NT2/D1 (cell line): ENCODE measurements around the gene HOXA5.
A peak's percentile ranks its signal among the peaks of the same experiment; 100 is the strongest.

Experiments used
- DNase-seq: peaks from one replicate; pipeline ENCODE4 v3.0.0-alpha.2; 2011; ENCODE audit warnings: low read depth, low spot score
- H3K27me3 ChIP-seq: 2 replicates; pipeline ENCODE4 v1.6.0; 2011; ENCODE audit warnings: mild to moderate bottlenecking; ENCODE audit not compliant: insufficient read length, insufficient read depth
- H3K36me3 ChIP-seq: 2 replicates; pipeline ENCODE4 v1.6.1; 2011; ENCODE audit warnings: mild to moderate bottlenecking, low read length, mixed read lengths; ENCODE audit not compliant: insufficient read depth, insufficient read length
- H3K4me1 ChIP-seq: 2 replicates; pipeline ENCODE4 v1.5.1; 2011; ENCODE audit not compliant: insufficient read depth, insufficient read length
- H3K4me3 ChIP-seq: 2 replicates; pipeline ENCODE4 v1.5.1; 2011; ENCODE audit warnings: low read depth; ENCODE audit not compliant: insufficient read length
- H3K9ac ChIP-seq: 2 replicates; pipeline ENCODE4 v1.6.0; 2011; ENCODE audit warnings: low read depth; ENCODE audit not compliant: insufficient read length
- H3K9me3 ChIP-seq: 2 replicates; pipeline ENCODE4 v1.5.1; 2011; ENCODE audit warnings: mild to moderate bottlenecking, low read length; ENCODE audit not compliant: insufficient read depth
- SUZ12 ChIP-seq: IDR thresholded peaks from 2 replicates; pipeline ENCODE4 v1.6.1; 2011; ENCODE audit not compliant: insufficient read length, insufficient read depth; ENCODE audit errors: extremely low read depth
- YY1 ChIP-seq: IDR thresholded peaks from 2 replicates; pipeline ENCODE4 v1.6.1; 2011; ENCODE audit not compliant: insufficient read length, insufficient read depth
- ZNF274 ChIP-seq: IDR thresholded peaks from 2 replicates; pipeline ENCODE4 v1.6.1; 2011; ENCODE audit warnings: mild to moderate bottlenecking, low read depth, low read length

Gene HOXA5

GRCh38 chr7:27165996-27166530 is 22.6 kb upstream of the HOXA5 start:
- Histone ChIP-seq H3K9ac (peak overlapping the region; percentile 21), H3K27me3 (peaks cover 100% of the 10 kb centered on the region), H3K36me3 (no peaks in the 10 kb centered on the region), H3K4me3 (peak overlapping the region; percentile 4), H3K9me3 (no peaks in the 10 kb centered on the region), H3K4me1 (peaks cover 15% of the 10 kb centered on the region)
- DNase-seq, result no peak
- TF ChIP-seq SUZ12 (peak; percentile 100), ZNF274 (no peak), YY1 (no peak)

GRCh38 chr7:27165089-27165995 is 21.9 kb upstream of the HOXA5 start, which contains the start of gene HOXA9:
TSS of gene HOXA9 (minus strand) at chr7:27165537. CDS start at chr7:27165457, 80 bp downstream.
- no peaks in the 10 kb centered on the region for H3K9me3 ChIP-seq
- TF ChIP-seq ZNF274, result no peak
- TF ChIP-seq SUZ12, result peak; percentile 60
- H3K36me3 ChIP-seq, result no peaks in the 10 kb centered on the region
- peaks cover 100% of the 10 kb centered on the region for H3K27me3 ChIP-seq
- peak within 1 kb of the TSS; percentile 42 for H3K9ac ChIP-seq
- H3K4me1 ChIP-seq, result peaks cover 17% of the 10 kb centered on the region
- peak within 1 kb of the TSS; percentile 32 for H3K4me3 ChIP-seq
- DNase-seq, result no peak

DNA sequence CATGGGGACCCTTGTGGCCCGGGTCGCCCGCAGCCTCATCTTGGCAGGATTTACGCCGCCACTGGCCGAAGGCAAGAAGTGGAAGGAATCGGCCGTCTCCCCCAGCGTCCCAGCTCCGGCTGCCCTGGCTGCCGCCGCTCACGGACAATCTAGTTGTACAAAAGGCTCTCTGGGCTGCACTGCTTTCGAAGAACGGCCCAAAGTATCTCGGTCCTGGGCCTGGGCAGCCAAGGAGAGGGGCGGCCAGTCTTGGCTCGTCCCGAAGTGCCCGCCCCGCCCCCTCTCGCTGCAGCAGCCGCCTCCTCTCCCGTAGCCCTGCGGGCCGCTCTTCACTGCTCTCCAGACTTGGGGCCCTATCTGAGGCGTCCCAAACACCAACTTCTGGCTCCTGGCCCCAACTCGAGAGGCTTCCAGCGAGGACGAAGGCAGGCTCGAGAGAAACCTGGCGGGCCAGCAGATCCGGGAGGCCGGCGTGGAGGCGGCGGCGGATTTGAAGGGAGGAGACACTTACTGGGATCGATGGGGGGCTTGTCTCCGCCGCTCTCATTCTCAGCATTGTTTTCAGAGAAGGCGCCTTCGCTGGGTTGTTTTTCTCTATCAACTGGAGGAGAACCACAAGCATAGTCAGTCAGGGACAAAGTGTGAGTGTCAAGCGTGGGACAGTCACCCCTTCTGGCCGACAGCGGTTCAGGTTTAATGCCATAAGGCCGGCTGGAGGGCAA is 21.0 kb upstream of the HOXA5 start:
- peaks cover 100% of the 10 kb centered on the region for H3K27me3 ChIP-seq
- peak overlapping the region; percentile 42 for H3K9ac ChIP-seq
- DNase-seq, result no peak
- H3K36me3 ChIP-seq, result no peaks in the 10 kb centered on the region
- peak overlapping the region; percentile 32 for H3K4me3 ChIP-seq
- peaks cover 18% of the 10 kb centered on the region for H3K4me1 ChIP-seq
- TF ChIP-seq SUZ12 (peak; percentile 61), ZNF274 (no peak), YY1 (no peak)
- H3K9me3 ChIP-seq, result no peaks in the 10 kb centered on the region

DNA sequence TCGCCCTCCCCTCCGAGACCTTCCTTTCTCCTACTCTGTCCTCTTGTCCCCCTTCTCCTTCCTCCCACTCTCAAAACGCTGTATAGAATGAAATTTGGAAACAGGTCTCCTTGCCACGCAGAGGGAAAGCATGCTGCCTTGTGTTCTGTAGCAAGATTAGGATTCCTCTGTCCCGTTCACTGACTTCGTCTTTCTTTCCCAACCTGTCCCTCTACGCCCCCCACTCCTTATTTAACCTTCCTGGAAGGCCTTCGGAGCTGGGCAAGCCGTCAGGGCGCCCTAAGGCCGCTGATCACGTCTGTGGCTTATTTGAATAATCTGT is 20.5 kb upstream of the HOXA5 start:
- no peak for DNase-seq
- H3K4me1 ChIP-seq, result peaks cover 16% of the 10 kb centered on the region
- H3K9me3 ChIP-seq, result no peaks in the 10 kb centered on the region
- no peaks in the 10 kb centered on the region for H3K36me3 ChIP-seq
- TF ChIP-seq ZNF274 (no peak), YY1 (no peak), SUZ12 (no peak)
- peak overlapping the region; percentile 32 for H3K4me3 ChIP-seq
- H3K9ac ChIP-seq, result no peak overlapping the region
- H3K27me3 ChIP-seq, result peaks cover 100% of the 10 kb centered on the region

DNA sequence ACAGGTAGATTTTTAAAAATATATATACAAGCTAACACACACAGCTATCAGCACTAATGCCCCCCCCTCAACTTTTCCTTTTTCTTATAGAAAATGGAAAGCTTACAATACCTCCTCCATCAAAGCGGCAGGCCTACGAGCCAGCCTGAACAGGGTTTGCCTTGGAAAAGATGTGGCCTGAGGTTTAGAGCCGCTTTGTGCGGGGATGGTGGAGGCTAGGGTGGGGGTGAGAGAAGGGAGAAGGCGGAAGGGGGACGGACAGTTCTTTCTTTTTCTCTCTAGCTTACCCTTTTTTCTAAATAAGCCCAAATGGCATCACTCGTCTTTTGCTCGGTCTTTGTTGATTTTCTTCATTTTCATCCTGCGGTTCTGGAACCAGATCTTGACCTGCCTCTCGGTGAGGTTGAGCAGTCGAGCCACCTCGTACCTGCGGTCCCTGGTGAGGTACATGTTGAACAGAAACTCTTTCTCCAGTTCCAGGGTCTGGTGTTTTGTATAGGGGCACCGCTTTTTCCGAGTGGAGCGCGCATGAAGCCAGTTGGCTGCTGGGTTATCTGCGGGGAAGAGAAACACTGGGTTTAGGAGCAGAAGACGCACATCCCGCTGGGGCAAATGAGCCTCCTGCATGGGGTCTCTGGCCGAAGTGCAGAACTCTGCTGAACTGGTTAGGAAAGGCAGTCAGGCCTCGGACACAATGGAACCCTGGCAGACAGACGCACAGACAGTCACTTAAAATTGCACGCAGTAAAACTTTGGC is 20.0 kb upstream of the HOXA5 start:
- Histone ChIP-seq H3K4me3 (no peak overlapping the region), H3K4me1 (peaks cover 16% of the 10 kb centered on the region), H3K9ac (no peak overlapping the region), H3K27me3 (peaks cover 100% of the 10 kb centered on the region), H3K9me3 (no peaks in the 10 kb centered on the region), H3K36me3 (no peaks in the 10 kb centered on the region)
- no peak for DNase-seq
- no peak for TF ChIP-seq ZNF274
- TF ChIP-seq SUZ12, result no peak
- TF ChIP-seq YY1, result no peak

GRCh38 chr7:27162561-27163287 is 19.2 kb upstream of the HOXA5 start:
- H3K27me3 ChIP-seq, result peaks cover 100% of the 10 kb centered on the region

More at GRCh38 chr7:27162561-27163287, 19.2 kb upstream of the HOXA5 start:
- Histone ChIP-seq H3K9me3 (peaks cover 1% of the 10 kb centered on the region; the same call in 1 of the 2 replicates), H3K4me3 (no peak overlapping the region), H3K36me3 (no peaks in the 10 kb centered on the region), H3K9ac (no peak overlapping the region), H3K4me1 (peaks cover 16% of the 10 kb centered on the region)
- DNase-seq, result no peak
- TF ChIP-seq SUZ12 (no peak), YY1 (no peak), ZNF274 (no peak)
